GM18526 (cell line): ENCODE data around the gene HTR2B.

Experiments used
- POLR2A ChIP-seq: IDR thresholded peaks from 3 replicates; pipeline ENCODE4 v1.6.1; 2011; ENCODE audit not compliant: insufficient read length; ENCODE audit errors: extremely low read depth

Gene HTR2B

DNA sequence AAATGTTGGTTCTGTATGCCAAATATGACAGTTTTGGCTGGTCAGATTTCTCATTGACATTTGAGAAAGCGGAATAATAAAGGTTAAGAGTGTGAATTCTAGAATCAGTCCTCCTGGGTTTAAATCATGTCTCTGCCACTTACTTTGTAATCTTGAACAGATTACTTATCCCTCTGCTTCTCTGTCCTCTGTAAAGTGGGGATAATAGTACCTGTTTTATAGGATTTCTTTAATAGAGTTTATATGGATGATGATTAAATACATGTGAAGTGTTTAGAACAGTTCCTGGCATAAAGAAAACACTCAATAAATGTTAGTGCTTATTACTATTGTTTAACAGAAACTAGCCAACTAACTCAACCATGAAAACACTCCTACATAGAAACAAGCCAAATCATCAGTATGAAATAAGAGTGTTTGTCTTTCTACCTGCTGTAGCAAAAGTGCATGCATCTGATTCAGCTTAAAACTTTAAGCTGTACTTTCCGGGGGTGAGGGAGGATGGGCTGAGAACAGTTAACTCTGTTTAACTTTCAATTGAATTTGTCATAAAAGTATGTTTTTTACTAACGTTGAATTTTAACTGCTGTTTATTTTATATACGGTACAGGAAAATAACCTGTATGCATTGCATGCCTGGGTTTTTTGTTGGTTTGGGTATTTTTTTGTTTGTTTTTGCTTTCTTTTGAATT is 6.8 kb downstream of the HTR2B start:
- no peak for TF ChIP-seq POLR2A

DNA sequence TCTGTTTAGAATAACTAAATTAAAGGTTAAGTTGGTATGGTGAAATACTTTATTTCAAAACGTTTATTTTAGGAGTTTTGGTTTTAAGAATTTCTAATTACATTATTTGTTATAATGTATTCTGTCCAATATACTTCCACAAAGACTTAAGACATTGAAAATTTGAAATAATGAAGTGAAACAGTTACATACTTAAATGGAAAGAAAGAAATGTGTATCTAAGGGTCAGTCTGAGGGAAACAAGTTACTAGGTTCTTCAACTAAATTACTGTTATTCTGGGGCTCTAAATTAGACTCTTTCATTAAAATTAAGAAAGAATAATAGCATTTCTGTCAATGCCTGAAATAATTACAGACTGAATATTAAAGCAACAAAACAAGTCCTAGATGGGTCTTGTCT is 7.7 kb downstream of the HTR2B start:
- no peak for TF ChIP-seq POLR2A

DNA sequence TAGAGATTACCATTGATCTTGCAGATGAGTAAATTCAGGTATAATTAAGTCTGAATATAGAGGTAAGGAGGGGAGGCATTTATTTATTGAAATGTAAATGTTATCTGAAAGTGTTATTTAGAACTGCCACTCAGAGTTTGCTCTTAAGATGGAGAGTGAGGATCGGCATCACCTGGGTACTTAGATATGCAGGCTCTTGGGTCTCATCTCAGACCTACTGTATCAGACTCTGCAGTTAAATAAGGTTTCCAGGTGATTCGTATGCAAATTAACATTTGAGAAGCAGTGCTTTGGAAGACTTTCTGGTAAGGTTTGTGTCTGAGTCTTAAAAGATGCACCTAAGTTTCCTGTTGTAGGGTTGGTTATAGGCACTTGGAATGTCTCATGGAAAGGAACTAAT is 9.2 kb downstream of the HTR2B start:
- no peak for TF ChIP-seq POLR2A

GRCh38 chr2:231113489-231113888 is 11.4 kb downstream of the HTR2B start:
- no peak for TF ChIP-seq POLR2A

DNA sequence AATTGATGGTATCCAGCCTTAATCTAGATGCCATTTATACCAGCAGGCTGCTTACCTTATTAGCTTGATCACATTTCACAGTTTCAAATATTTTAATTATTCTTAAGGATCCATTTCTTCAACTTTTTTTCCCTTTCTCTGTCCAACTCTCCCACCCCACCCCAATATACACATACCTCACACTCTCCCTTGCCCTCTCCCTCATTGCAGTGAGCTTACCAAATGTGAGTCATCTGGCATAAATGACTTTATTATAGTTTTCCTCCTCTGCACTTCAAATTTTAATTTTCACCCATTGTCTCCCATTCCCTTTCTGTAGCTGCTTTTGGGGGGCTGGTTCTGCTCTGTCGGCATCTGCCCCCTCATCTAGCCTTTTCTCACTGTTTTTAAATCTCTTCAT is 12.9 kb downstream of the HTR2B start:
- no peak for TF ChIP-seq POLR2A

DNA sequence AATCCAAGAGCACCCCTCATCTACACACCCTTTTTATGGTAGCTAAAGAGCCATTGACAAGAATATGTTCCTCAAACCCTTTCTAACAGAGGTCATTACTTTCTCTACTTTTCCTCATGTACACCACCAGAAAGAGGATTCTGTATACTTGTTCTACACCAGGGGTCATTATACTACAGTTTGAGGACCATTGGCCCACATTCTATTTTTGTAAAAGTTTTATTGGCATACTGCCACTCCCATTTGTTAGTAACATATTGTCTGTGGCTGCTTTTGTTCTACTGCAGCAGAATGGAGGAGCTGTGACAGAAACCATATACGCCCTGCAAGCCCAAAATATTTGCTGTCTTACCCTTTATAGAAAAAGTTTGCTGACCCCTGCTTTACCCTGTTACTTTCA is 14.3 kb downstream of the HTR2B start:
- no peak for TF ChIP-seq POLR2A

DNA sequence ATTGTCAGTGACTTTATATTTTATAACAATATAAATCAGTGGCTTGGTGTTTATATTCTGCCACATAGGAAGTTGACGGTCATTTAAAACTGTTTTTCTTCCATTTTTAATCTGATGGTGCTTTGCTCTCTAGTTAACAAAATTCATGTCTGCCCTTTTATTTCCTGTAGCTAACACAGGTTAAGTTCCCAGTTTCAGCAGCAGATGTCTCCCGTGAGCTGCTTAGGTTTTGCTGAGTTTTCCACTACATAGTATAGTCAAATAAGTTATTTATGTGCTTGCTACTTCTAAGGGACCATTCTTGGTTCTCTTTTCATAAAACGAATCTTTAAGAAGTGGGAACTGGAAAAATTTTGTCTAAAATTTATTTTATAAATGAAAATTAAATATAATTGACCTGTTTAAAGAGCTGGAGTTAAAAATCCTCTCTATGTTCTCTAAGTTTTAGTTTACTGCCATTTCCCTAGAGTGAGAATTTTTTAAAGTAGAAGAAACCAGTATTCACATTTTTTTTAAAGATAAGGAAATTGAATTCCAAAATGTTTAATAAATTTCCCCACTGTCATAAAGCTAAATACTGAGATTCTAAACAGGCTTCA is 20.6 kb downstream of the HTR2B start:
- no peak for TF ChIP-seq POLR2A

DNA sequence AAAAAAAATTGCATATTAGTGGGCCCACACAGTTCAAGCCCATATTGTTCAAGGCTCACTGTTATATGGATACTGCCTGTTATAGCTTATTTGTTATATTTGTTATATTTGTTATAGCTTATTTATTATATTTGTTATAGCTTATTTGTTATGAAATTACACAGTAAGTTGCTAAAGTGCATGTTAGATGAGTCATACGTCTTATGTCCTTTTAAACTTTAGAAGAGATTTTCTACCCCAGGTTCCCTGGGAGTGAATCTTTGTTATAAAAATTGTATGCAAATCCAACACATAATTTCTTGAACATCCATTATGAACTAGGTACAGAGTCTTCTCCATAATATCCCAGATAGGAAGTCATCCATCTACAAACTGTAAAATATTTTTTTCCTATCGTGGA is 22.1 kb downstream of the HTR2B start:
- TF ChIP-seq POLR2A, result no peak

GRCh38 chr2:231100990-231101389 is 23.9 kb downstream of the HTR2B start:
- no peak for TF ChIP-seq POLR2A

DNA sequence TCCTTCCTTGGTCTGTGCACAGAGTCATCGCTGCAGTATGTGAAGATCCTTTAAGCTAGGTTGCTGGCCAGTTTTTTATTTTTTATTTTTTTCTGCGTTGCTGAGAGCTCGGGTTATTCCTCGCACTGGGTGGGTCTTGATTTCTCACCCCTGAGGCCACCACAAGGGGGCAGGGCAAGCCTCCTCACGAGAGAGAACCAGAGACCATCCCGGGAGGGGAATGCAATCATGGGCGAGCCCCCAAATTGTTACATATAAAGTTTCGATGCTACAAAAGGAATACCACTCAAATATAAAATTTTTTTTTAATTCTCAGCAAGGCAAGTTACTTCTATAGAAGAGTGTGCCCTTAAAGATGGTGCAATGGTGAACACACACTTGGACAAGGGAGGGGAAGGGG is 24.9 kb downstream of the HTR2B start:
- no peak for TF ChIP-seq POLR2A

- no peak for TF ChIP-seq POLR2A
Measured at GRCh38 chr2:231094736-231095346, 30.0 kb downstream of the HTR2B start.

GRCh38 chr2:231093933-231094332 is 30.9 kb downstream of the HTR2B start:
- no peak for TF ChIP-seq POLR2A

GRCh38 chr2:231088754-231089153 is 36.1 kb downstream of the HTR2B start:
- no peak for TF ChIP-seq POLR2A

DNA sequence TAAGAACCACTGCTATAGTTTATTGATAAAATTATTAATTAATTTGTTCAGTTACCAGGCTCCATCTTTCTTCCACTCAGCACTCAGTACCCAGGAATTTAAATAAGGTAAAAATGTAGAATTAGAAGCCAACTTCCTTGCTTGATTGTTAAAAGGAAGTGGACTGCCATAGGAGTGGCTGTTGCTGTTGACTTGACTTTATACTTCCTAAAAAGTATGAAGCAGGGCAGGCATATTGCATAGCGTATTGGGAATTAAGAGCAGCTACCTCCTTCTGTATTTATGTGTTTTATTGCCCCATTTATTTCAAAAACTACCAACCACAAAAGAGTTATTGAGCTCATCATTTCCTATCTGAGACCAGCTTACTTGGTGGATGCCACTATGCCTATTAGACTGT is 40.3 kb downstream of the HTR2B start:
- TF ChIP-seq POLR2A, result no peak

GRCh38 chr2:231069379-231070054 is 55.3 kb downstream of the HTR2B start:
- no peak for TF ChIP-seq POLR2A
